GF-D8 (cell line): ENCODE data around the gene DNMT3B.
"Not testable (repeated sequence)": the region's sequence is repeated elsewhere in the genome, so short reads cannot be mapped to it uniquely, and the experiment has no call there.

Experiments
- DNase-seq: peaks from one replicate; lab custom pipeline; 2025; lab: John Stamatoyannopoulos, UW

DNMT3B gene

GRCh38 chr20:32761831-32762753, at the start of gene DNMT3B:
DNMT3B (plus strand) TSS chr20:32762385; CDS start chr20:32780324, 17,939 bp downstream.
- no peak for DNase-seq

DNA sequence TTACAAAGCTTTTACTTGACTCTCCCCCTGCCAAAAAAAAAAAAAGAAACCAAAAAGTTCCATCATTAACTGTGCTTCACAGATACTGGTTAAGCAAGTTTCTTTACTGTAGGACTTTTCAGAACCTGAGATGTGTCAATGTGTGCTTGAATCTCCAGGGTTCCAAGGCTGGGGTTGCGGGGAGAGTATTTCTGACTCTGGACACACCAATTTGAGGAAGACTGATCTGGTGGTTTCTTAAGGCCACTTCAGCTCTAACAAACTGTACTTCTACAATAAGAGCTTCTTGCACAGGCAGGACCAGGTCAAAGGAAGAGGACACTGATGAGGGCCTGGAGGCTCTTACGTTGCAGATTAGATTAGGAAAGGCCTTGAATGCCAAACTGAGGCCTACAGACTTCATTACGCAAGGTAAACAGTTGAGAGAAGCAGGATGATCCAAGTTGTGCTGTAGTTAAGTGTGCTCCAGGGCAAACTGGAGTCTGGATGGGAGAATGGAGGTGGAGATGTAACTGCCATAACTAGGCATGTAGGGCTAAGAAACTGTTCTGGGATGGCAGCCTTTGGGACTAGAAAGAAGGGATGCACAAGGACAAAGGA, 43.3 kb upstream of the DNMT3B start:
- DNase-seq: no peak

- no peak for DNase-seq
Measured at GRCh38 chr20:32727683-32728082, 34.5 kb upstream of the DNMT3B start.

DNA sequence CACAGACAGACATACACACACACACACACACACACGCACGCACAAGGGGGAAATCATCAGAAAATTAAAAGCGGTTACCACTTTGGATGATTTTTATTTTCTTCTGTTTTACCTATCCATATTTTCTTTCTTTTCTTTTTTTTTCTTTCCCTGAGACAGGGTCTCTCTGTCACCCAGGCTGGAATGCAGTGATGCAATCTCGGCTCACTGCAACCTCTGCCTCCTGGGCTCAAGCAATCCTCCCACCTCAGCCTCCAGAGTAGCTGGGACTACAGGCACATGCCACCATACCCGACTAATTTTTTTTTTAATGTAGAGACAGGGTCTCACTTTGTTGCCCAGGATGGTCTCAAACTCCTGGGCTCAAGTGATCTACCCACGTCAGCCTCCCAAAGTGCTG, 33.8 kb upstream of the DNMT3B start:
- DNase-seq: not testable (repeated sequence)

DNA sequence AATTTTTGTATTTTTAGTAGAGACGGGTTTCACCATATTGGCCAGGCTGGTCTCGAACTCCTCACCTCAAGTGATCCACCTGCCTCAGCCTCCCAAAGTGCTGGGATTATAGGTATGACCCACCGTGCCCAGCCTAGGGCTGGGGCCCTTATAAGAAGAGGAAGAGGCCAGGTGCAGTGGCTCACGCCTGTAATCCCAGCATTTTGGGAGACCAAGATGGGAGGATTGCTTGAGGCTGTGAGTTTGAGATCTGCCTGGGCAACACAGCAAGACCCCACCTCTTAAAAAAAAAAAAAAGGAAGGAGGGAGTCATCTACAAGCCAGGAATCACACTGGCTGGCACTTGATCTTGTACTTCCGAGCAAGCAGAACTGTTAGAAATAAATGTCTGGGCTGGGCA, 32.9 kb upstream of the DNMT3B start:
- DNase-seq: not testable (repeated sequence)

- DNase-seq: peak; percentile 52
Measured at GRCh38 chr20:32731882-32732266, 30.3 kb upstream of the DNMT3B start.

DNA sequence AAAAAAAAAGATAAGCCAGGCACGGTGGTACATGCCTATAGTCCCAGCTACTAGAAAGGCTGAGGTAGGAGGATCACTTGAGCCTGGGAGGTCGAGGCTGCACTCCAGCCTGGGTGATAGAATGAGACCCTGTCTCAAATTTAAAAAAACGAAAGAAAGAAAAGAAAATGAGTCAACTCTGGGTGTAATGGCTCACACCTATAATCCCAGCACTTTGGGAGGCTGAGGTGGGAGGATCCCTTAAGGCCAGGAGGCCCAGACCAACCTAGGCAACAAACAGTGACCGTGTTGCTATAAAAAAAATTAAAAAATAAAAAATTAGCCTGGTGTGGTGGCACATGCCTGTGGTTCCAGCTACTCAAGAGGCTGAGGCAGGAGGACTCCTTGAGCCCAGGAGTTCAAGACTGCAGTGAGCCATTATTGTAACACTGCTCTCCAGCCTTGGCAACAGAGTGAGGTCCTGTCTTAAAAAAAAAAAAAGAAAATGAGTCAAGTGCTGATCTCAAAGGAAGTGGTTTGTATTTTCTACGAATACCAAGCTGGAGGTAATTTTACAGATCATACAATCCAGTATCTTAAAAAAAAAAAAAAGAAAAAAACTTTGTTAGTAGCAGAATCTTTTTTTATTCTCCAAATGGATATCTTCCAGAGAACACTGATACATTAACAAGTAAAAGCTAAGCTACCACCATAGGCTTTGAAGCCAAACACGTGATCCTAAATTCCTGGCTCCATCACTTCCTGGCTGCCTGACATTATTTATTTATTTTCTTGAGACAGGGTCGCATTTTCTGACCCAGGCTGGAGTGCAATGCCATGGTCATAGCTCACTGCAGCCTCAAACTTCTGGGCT, 24.6 kb upstream of the DNMT3B start:
- no peak for DNase-seq

DNA sequence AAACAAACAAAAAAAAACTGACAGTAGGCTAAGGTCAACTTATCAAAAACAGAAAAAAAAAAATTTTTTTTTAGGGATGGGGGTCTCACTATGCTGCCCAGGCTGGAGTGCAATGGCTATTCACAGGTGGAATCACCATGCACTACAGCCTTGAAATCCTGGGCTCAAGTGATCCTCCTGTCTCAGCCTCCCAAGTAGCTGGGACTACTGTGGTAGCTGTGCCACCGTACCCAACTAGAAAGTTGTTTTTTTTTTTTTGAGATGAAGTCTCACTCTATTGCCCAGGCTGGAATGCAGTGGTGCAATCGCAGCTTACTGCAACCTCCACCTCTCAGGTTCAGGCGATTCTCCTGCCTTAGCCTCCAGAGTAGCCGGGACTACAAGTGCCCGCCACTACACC, 21.0 kb upstream of the DNMT3B start:
- DNase-seq: no peak

- DNase-seq: no peak
Measured at GRCh38 chr20:32742322-32743236, 19.6 kb upstream of the DNMT3B start.

GRCh38 chr20:32743237-32744112, 18.7 kb upstream of the DNMT3B start, which contains the start of gene COMMD7:
COMMD7 (minus strand) TSS chr20:32743467; CDS start chr20:32743391, 76 bp downstream.
- no peak for DNase-seq

DNA sequence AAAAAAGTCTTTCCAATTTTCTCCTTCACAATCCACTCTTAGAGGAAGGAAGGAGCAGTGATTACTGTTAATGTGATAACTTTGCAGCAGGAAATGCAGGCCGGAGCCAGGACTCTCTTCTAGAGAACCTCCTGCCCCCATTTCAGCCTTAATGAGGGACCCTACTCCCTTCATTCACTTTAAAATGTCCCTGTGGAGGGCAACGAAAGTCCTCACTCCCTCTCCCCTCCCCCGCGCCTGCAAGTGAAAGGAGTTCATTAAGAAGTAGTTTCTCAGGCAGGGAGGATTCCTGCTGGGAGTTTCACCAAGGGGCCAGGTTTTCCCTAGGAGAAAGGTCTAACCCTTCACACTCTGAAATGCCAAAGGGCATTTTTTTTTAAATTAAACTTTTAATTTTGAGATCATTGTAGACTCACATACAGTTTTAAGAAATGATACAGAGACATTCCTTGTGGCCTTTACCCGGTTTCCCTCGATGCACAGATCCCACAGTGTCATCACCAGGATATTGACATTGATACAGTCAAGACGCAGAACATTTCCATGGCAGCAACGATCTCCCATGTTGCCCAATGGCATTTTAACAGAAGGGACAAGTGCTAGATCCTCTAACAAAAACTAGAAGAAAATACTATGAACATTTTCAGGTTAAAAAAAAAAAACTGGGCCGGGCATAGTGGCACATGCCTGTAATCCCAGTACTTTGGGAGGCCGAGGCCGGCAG, 12.1 kb upstream of the DNMT3B start:
- no peak for DNase-seq

DNA sequence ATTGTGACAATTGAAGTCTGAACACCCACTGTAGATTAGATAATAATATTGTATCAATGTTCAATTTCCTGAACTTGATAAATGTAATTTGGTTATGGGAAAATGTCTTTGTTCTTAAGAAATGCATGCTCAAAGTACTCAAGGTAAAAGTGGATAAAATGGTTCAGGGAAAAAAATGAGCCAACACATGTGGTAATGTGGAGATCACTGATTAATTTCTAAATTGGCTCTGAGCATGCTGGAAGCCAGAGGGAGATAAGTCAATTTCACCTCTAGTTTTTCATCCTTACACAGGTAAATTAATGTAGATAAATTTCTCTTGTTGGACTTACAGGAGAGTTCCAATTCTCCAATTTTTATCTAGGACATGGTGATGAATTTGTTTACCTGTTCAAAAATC, 10.9 kb upstream of the DNMT3B start:
- DNase-seq: no peak

GRCh38 chr20:32751702-32752457, 10.3 kb upstream of the DNMT3B start:
- no peak for DNase-seq

GRCh38 chr20:32752458-32753250, 9.5 kb upstream of the DNMT3B start:
- no peak for DNase-seq

GRCh38 chr20:32753731-32754130, 8.5 kb upstream of the DNMT3B start:
- DNase-seq: no peak

- DNase-seq: no peak
Measured at GRCh38 chr20:32756156-32756555, 6.0 kb upstream of the DNMT3B start.

DNA sequence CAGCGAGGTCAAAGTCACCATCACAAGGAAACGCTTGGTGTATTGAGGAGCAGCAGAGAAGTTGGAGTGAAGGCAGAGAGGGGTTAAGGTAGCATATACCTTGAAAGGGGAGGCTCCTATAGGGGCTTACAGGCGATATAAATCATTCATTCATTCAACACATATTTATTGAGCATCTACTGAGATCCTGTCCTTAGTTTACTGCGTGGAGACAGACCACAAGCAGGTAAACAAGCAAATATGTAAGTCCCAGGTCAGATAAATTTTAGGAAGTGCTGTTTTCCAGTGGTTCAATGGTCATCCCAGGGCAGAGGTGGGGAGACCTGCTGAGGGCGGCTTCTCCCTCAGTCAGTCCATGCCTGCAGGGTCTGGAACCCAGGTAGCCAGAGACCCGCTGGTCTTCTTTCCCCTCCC, 761 bp upstream of the DNMT3B start:
- no peak for DNase-seq

DNA sequence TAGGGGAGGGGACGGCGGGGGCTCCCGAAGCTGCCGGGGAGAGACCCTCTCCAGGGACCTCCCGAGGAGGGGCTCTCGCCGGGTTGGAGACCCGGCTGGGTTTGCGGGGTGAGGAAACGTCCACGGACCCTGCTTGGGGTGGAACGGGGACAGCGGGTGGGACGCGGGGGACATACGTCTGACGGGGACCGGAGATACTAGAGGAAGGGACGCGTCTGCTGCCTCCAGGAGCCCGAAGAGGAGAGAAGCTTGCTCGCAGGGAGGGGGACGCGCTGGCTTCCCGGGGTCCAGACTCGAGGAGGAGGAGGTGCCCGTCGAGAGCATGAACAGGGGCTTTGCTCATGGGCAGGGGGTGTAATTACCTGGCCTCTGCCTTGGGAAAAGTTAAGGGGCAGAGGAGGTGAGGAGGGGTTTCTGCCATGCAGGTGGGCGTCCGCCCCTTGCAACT, 593 bp downstream of the DNMT3B start:
- no peak for DNase-seq
